Endothelial cell of umbilical vein (primary cell): ENCODE measurements around the gene IST1. TPM values are rescaled to one million over a fixed set of nuclear protein-coding genes. Genes with fewer than 3 reads are reported as not detected.

Source experiments
- BruUV-seq: library from RNA; stranded (reverse); fragments of 400-500 nt; replicated peaks from 2 replicates; lab custom pipeline; 2021; lab: Mats Ljungman, UMichigan
- CTCF ChIA-PET: fragments of 300-600, 350-600 bp; sonication (Branson Sonifier 250); formaldehyde crosslinking; loops from one replicate; lab custom pipeline; 2021; ENCODE audit warnings: antibody characterized with exemption, inconsistent platforms; lab: Charles Lee
- POLR2A ChIA-PET: fragments of 300-600, 350-600 bp; sonication (Branson Sonifier 250); formaldehyde crosslinking; loops from one replicate; lab custom pipeline; 2021; ENCODE audit warnings: antibody characterized with exemption, inconsistent platforms; lab: Charles Lee
- DNase-seq: peaks from one replicate; pipeline ENCODE4 v3.0.0-alpha.2; 2011; ENCODE audit warnings: low read depth, low spot score
- FAIRE-seq: peaks from 2 replicates; lab custom pipeline; 2011; peaks lifted over from hg19 to GRCh38; lab: Jason Lieb, UNC
- H2AFZ ChIP-seq: 2 replicates; pipeline ENCODE4 v1.6.0; 2012; ENCODE audit warnings: low read depth, low read length, control low read depth, inconsistent platforms
- H3K27ac ChIP-seq: 2 replicates; pipeline ENCODE4 v1.5.1; 2011; ENCODE audit warnings: low read depth, mild to moderate bottlenecking, control low read depth, low read length, moderate library complexity; ENCODE audit not compliant: insufficient read depth
- H3K27me3 ChIP-seq, 2 experiments: 2 replicates each; pipeline versions ENCODE4 v1.6.0 to v1.6.1; 2011; ENCODE audit warnings: low read length in 2 of 2, mixed read lengths in 1 of 2; ENCODE audit not compliant: control insufficient read depth in 2 of 2, insufficient read depth in 2 of 2
- H3K36me3 ChIP-seq, 2 experiments: 2 replicates in 1 of 2; 3 replicates in 1 of 2; pipeline ENCODE4 v1.5.1; 2011; ENCODE audit warnings: low read length in 2 of 2, mild to moderate bottlenecking in 1 of 2, moderate library complexity in 1 of 2; ENCODE audit not compliant: control insufficient read depth in 2 of 2, insufficient read depth in 2 of 2; ENCODE audit errors: extremely low read depth in 1 of 2
- H3K4me1 ChIP-seq: 3 replicates; pipeline ENCODE4 v1.5.1; 2011; ENCODE audit warnings: mild to moderate bottlenecking, low read length; ENCODE audit not compliant: control insufficient read depth, insufficient read depth; ENCODE audit errors: extremely low read depth
- H3K4me2 ChIP-seq: 2 replicates; pipeline ENCODE4 v1.6.1; 2011; ENCODE audit warnings: low read length, control low read depth, mixed read lengths; ENCODE audit not compliant: insufficient read depth
- H3K4me3 ChIP-seq, 3 experiments: fragments of 200-600 bp in 1 of 3; sonication (generic), shearing (Covaris generic) in 1 of 3; replicated peaks in 1 of 3; 2 replicates each; pipeline ENCODE4 v1.5.1; 2011 to 2016; ENCODE audit warnings: control low read depth in 3 of 3, low read length in 3 of 3, mild to moderate bottlenecking in 2 of 3, inconsistent platforms in 1 of 3, low read depth in 1 of 3, moderate library complexity in 1 of 3; ENCODE audit not compliant: insufficient read depth in 1 of 3
- H3K79me2 ChIP-seq: 2 replicates; pipeline ENCODE4 v1.6.0; 2012; ENCODE audit warnings: low read length, inconsistent platforms; ENCODE audit not compliant: control insufficient read depth, insufficient read depth
- H3K9ac ChIP-seq: replicated peaks from 2 replicates; pipeline ENCODE3; 2011; ENCODE audit warnings: low read length, control low read depth; ENCODE audit not compliant: insufficient read depth; ENCODE audit errors: extremely low read depth
- H3K9me1 ChIP-seq: replicated peaks from 3 replicates; pipeline ENCODE4 v1.6.0; 2011; ENCODE audit warnings: mild to moderate bottlenecking, low read length; ENCODE audit not compliant: control insufficient read depth, insufficient read depth; ENCODE audit errors: extremely low read depth
- H3K9me3 ChIP-seq: replicated peaks from 2 replicates; pipeline ENCODE4 v1.5.1; 2012; ENCODE audit warnings: low read length, inconsistent platforms; ENCODE audit not compliant: control insufficient read depth, insufficient read depth
- H4K20me1 ChIP-seq: replicated peaks from 2 replicates; pipeline ENCODE3; 2011; ENCODE audit warnings: mild to moderate bottlenecking, low read length; ENCODE audit not compliant: control insufficient read depth, insufficient read depth; ENCODE audit errors: extremely low read depth
- EZH2 ChIP-seq: IDR thresholded peaks from 2 replicates; pipeline ENCODE4 v1.6.1; 2012; ENCODE audit warnings: borderline replicate concordance, low read depth, mild to moderate bottlenecking, moderate library complexity, low read length, inconsistent platforms; ENCODE audit not compliant: severe bottlenecking
- FOS ChIP-seq: IDR thresholded peaks from 2 replicates; pipeline ENCODE4 v1.6.1; 2011; ENCODE audit warnings: mild to moderate bottlenecking, low read length, moderate library complexity, borderline replicate concordance; ENCODE audit not compliant: insufficient read depth
- GATA2 ChIP-seq: IDR thresholded peaks from 2 replicates; pipeline ENCODE4 v1.7.0; 2011; ENCODE audit warnings: low read depth, mild to moderate bottlenecking, moderate library complexity, mixed read lengths, low read length; ENCODE audit not compliant: insufficient read length, insufficient read depth
- JUN ChIP-seq: IDR thresholded peaks from 2 replicates; pipeline ENCODE4 v1.6.1; 2011; ENCODE audit warnings: borderline replicate concordance, low read depth; ENCODE audit not compliant: insufficient read length, insufficient read depth
- MYC ChIP-seq: IDR thresholded peaks from one replicate; pipeline ENCODE4 v1.6.1; 2011; ENCODE audit warnings: mild to moderate bottlenecking, low read depth, low read length
- POLR2A ChIP-seq: IDR thresholded peaks from 2 replicates; pipeline ENCODE4 v1.6.1; 2012; ENCODE audit warnings: low read depth, mild to moderate bottlenecking, control low read depth, low read length
- POLR2AphosphoS5 ChIP-seq: IDR thresholded peaks from 2 replicates; pipeline ENCODE4 v1.6.1; 2012; ENCODE audit warnings: low read depth, mild to moderate bottlenecking, control low read depth, low read length, moderate library complexity; ENCODE audit not compliant: insufficient read depth
- dilution Hi-C: fragments of 300-500 bp; cut with MboI; formaldehyde crosslinking; loops from one replicate; pipeline ENCODE4 v1.15.0; 2019; ENCODE audit warnings: low sequenced_read_pairs; ENCODE audit not compliant: extremely low pct_ligation_motif_present
- intact Hi-C: fragments of 100-400 bp; cut with micrococcal nuclease; formaldehyde crosslinking; loops from one replicate; pipeline ENCODE4 v1.10.0; 2022
- polyA plus RNA-seq, 4 experiments: library from polyadenylated mRNA; depleted of rRNA in 3 of 4; stranded (reverse) in 3 of 4; unstranded in 1 of 4; fragments of >200 nt; gene quantifications; 2 replicates each; pipeline versions ENCODE4 v1.2.1 to v1.2.3, GENCODE V29; 2011 to 2012; ENCODE audit warnings: missing spikeins in 1 of 4
- total RNA-seq: library from RNA; stranded (reverse); gene quantifications from 2 replicates; pipeline ENCODE4 v1.2.3, GENCODE V29; 2021
- TF ChIP-seq, protein P1 (sequence below): IDR thresholded peaks from 2 replicates; pipeline ENCODE4 v1.6.1; 2011; ENCODE audit not compliant: insufficient read depth, insufficient read length
- TF ChIP-seq, protein P2 (sequence below), 2 donors: IDR thresholded peaks; 1 replicate in 1 of 2; 2 replicates in 1 of 2; pipeline ENCODE4 v1.5.1; 2011; ENCODE audit warnings: low read length in 2 of 2, mild to moderate bottlenecking in 2 of 2, moderate library complexity in 2 of 2, control low read depth in 1 of 2, inconsistent platforms in 1 of 2, low read depth in 1 of 2; ENCODE audit not compliant: insufficient read depth in 1 of 2; ENCODE audit errors: extremely low read depth in 1 of 2

The IST1 gene
- total and polyA plus RNA-seq, 2 donors (not counting 3 experiments of a cell fraction or from before 2014, with no cell fraction given), result 145 to 165 TPM

DNA sequence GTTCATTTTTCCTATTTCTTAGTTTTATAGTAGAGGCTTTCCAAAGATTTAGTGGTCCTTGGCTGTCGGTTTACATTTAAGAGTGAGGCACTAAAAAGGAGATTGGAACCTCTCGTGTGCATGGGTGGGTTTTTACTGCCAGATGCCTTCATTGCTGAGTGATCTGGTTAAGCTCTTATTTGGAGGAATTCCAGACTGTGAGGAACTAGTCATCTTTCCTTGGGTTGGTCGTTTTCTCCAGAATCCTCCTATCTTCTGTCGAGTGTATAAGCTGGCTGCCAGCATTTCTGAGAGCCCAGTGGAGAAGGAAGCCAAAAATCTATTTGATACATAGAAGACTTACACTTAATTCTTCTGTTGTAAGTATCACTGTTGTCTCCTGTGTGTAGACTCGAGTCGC, 22.6 kb downstream of the IST1 start:
- ChIA-PET POLR2A (interaction anchor here (0.7 kb wide), 1 partner anchor 11 kb away, joined by 3 read pairs; no protein-coding TSS in a partner anchor), CTCF (interaction anchor here (1.1 to 3.4 kb wide), 7 partner anchors 10 to 44 kb away, joined by 3 to 17 read pairs (median 7); partner anchors contain the start of genes IST1 and ZNF821)
- Histone ChIP-seq H3K79me2 (peaks cover 77% of the 10 kb centered on the region), H3K9me1 (no peaks in the 10 kb centered on the region), H4K20me1 (peaks cover 3% of the 10 kb centered on the region), H2AFZ (no peak overlapping the region), H3K9ac (no peak overlapping the region), H3K4me2 (no peak overlapping the region), H3K4me1 (peaks cover 22% of the 10 kb centered on the region), H3K36me3 (peaks cover 18 to 30% of the 10 kb centered on the region in 2 experiments), H3K9me3 (no peaks in the 10 kb centered on the region), H3K27me3 (no peaks in the 10 kb centered on the region), H3K4me3 (no peak overlapping the region), H3K27ac (no peak overlapping the region)
- intact Hi-C loops, result no loop called here
- BruUV-seq, result no TSS peak
- no peak for DNase-seq
- FAIRE-seq, result no peak
- no peak for TF ChIP-seq POLR2AphosphoS5
- TF ChIP-seq FOS, result no peak
- TF ChIP-seq, protein P1, sequence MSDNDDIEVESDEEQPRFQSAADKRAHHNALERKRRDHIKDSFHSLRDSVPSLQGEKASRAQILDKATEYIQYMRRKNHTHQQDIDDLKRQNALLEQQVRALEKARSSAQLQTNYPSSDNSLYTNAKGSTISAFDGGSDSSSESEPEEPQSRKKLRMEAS, result no peak
- TF ChIP-seq JUN, result no peak
- TF ChIP-seq MYC, result no peak
- TF ChIP-seq, protein P2, sequence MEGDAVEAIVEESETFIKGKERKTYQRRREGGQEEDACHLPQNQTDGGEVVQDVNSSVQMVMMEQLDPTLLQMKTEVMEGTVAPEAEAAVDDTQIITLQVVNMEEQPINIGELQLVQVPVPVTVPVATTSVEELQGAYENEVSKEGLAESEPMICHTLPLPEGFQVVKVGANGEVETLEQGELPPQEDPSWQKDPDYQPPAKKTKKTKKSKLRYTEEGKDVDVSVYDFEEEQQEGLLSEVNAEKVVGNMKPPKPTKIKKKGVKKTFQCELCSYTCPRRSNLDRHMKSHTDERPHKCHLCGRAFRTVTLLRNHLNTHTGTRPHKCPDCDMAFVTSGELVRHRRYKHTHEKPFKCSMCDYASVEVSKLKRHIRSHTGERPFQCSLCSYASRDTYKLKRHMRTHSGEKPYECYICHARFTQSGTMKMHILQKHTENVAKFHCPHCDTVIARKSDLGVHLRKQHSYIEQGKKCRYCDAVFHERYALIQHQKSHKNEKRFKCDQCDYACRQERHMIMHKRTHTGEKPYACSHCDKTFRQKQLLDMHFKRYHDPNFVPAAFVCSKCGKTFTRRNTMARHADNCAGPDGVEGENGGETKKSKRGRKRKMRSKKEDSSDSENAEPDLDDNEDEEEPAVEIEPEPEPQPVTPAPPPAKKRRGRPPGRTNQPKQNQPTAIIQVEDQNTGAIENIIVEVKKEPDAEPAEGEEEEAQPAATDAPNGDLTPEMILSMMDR (IDR thresholded peaks at IDR 0.05; ENCODE audit: extremely low read depth in 1 of 2, insufficient read depth in 1 of 2, low read depth in 1 of 2, low read length in 2 of 2), result no peak
- TF ChIP-seq GATA2, result no peak
- TF ChIP-seq POLR2A, result no peak
- no peak for TF ChIP-seq EZH2
- dilution Hi-C loops, result no loop called here
